NCI-H524 treated with DMSO at 0.1 percent for 48 hours (cell line): ENCODE measurements around the gene GAS6.
"Not testable (repeated sequence)": the region's sequence is repeated elsewhere in the genome, so short reads cannot be mapped to it uniquely, and the experiment has no call there.

Source experiments
- DNase-seq: peaks from one replicate; lab custom pipeline; 2025; lab: John Stamatoyannopoulos, UW

The GAS6 gene

DNA sequence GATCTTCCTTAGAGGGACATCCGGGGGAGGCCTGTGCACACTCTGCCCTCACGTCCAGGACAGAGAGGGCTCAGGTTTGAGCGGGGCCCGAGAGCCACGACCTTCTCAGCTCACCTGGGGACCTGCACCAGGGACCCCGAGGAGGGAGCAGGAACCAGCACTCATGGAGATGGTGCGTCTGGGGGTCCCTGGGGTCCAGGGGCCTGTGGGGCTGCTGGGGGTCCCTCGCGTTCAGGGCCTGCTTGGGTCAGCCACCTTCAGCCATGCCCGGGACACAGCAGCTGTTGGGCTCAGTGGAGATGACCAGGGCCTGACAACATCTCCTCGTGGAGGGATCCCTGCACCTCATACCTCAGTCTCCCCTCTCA is 57.8 kb downstream of the GAS6 start:
- DNase-seq: no peak

DNA sequence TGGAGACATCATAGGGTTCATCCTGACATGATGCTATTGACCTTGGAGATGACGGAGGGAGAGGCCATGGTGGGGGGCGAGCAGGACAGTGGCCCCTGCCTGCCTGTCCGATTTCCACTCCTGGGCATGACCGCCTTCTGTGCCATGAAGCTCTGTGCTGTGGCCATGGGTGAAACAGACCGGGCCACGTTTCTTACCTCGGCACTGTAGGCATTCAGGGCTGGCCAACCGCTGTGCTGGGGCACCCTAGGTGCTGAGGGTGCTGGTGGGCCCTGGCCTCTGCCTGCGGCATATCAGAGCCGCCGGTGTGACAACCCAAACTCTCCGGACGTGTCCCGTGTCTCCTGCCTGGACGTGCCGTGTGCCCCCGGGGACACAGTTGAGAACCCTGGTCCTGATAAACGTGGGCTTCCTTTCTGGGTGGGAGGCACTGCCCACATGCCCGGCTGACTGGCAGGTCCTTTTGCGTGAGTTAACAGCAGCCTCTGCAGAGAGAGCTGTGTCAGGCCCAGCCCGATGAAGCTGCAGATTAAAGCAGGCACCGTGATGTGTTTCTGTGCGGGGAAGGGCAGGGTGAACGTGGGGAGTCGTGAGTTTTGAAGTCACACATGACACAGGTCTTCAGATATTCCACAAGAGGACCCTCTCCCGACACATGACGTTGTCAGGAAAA is 58.3 kb downstream of the GAS6 start:
- DNase-seq: no peak

DNA sequence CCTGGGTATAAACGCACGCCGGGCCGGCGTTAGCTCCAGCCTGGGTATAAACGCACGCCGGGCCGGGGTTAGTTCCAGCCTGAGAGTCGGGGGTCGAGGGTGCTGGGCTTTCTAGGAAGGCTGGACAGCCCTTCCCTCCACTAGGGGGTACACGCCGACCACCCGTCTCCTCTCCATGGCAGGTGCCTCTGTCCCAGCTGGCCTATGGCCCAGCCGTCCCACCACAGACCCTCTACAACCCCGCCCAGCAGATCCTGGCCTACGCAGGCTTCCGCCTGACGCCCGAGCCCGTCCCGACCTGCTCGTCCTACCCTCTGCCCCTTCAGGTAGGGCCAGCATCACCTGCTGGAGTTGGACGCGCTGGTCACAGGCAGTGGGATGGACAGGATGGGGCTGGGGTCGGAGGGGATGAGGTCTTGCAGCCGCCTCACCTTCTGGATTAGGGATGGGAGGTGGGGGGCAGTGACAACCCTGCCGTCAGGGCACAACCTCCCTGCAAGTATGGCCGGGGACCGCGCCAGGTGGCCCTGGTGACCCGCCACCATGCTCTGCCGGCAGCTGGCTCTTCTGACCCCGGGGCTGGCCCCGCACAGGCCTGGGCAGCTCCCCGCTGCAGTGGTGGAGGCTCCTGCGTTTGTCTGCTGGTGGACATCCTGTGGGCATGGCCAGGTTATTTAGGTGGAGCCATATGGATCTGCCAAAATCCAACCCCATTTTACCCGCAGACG is 59.0 kb downstream of the GAS6 start:
- no peak for DNase-seq

DNA sequence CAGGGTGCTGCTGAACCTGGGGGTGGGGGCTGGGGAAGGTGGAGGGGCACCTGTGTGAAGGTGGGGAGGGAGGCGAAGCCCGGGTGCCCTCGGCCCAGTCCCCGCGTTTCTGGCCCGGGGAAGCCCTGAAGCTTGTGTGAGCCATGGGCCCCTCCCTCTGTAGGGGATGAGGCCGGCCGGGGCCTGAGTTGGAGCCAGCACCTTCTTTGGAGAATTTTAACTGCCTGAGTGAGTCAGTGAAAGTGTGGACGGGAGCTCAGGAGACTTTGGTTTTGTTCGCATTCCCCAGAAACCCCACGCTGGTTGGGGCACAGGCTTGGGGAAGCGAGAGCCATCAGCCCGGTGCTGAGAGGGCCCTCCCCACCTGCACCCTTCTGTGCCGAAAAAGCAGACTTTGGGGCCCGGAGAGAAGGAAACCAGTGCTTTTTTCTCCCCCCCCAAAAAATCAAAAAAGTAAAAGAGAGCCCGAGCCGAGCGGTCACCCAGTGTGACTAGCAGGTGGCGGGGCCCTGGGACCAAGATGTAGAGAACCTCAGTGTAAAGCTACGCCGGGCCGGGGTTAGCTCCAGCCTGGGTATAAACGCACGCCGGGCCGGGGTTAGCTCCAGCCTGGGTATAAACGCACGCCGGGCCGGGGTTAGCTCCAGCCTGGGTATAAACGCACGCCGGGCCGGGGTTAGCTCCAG is 59.7 kb downstream of the GAS6 start:
- no peak for DNase-seq

DNA sequence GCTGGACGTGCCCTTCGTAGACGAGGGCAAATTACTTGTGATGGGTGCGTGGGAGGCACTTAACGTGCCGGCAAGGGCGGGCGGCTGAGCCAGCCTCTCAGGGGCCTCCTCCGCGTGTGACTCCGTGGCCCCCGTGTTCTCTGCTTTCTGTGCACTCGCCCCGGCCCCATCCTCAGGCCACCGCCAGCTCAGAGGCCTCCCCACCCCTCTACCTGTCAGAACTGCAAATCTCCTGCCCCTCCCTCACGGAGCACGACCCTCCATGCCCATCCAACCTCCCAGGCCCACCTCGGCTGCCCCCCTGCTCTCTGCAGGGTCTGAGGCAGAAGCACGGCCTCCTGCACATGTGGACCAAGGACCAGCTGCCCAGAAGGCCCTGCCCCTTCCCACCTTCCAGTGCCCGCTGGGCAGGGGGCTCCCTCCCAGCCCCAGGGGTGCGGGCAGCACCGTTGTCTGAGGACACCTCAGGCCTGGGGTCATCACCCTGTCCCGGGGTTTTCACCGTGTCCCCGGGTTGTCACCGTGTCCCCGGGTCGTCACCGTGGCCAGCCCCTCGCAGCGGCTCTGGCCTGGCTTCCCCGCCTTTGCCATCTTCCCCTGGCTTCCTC is 60.4 kb downstream of the GAS6 start:
- DNase-seq: no peak

DNA sequence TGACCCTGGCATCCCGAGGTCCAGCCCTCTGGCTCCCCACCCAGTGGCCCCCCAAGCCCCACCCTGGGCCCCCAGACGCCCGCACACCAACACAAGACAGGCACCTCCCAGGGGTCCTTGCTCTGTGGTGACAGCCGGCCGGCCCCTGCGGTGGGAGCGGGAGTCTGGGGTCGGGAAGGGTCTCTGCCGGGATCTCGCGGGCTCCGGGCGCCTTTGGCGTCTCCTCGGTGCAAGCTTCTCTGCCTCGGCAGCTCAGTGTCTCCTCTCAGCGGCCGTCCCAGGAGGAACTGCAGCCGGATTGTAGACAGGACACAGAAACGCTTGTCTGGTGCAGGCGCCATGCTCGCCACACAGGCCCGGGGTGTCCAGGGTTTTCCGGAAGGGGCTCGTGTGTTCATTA is 61.1 kb downstream of the GAS6 start:
- DNase-seq: no peak

DNA sequence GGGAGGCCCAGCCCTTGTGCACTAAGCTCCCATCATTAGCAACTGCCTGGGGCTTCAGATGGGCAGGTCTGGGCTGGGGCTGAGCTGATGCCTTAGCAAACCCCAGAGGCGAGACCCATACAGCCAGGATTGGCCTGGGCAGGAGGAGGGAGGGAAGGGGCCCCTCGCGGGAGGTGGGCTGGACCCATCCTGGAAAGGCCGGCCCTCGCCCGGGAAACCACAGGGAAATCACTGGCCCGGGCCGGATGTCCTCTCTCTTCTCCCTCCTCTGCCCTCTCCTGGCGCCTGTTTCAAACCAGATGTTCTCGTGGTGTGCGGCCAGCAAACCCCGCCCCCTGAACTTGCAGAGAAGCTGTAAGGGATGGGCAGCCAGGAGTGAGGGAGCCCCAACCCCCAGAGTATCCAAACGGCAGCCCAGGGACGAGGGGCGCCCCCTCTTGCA is 61.8 kb downstream of the GAS6 start:
- no peak for DNase-seq

DNA sequence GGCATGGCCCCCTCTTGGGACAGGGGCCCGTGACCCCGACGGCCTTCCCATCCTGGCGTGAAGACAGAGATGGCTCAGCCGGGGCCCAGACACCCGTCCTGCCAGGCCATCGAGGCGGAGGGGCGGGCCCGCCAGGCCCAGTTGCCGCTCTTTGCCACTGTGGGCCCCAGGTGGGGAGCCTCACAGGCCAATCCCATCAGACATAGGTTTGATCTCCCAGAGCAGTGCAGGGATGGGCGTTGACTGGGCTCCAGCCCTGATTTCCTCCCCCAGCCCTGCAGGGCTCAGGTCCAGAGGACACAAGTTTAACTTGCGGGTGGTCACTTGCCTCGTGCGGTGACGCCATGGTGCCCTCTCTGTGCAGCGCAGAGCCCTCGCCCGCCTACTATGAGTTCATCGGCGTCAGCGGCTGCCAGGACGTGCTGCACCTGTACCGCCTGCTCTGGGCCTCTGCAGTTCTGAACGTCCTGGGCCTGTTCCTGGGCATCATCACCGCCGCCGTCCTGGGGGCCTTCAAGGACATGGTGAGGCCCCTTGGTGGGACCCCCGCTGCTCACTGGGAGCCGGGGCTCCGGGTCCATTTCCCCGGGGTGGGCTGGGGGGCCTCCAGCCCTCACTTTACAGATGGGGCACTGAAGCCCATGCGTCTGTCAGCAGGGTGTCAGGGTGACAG is 62.5 kb downstream of the GAS6 start:
- no peak for DNase-seq

DNA sequence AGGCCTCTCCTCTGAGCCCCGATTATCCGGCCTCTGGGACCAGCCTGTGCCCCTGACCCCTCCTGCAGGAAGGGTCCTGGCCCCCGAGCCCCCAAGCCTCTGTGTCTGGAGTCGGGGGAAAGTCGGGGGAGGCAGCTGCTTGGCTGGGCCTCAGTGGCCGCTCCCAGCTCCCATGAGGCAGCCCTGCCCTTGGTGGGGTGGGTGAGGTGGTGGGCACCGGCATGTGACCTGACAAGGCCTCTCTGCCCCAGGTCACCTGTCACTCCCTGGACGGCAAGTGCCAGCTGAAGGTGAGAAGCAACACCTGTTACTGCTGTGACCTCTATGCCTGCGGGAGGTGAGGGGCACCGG is 63.3 kb downstream of the GAS6 start:
- no peak for DNase-seq

DNA sequence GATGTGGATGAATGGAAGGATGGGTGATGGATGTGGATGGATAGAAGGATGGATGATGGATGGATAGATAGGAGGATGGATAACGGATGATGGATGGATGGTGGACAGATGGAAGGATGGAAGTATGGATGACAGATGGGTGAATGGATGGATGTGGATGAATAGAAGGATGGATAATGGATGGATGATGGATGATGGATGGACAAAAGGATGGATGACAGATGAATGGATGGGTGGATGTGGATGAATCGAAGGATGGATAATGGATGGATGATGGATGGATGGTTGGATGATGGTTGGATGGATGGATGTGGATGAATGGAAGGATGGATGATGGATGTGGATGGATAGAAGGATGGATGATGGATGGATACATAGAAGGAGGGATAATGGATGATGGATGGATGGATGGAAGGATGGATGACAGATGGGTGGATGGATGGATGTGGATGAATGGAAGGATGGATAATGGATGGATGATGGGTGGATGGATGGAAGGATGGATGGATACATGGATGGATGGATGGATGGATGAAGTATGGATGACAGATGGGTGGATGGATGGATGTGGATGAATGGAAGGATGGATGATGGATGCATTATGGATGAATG is 65.6 kb downstream of the GAS6 start:
- no peak for DNase-seq

DNA sequence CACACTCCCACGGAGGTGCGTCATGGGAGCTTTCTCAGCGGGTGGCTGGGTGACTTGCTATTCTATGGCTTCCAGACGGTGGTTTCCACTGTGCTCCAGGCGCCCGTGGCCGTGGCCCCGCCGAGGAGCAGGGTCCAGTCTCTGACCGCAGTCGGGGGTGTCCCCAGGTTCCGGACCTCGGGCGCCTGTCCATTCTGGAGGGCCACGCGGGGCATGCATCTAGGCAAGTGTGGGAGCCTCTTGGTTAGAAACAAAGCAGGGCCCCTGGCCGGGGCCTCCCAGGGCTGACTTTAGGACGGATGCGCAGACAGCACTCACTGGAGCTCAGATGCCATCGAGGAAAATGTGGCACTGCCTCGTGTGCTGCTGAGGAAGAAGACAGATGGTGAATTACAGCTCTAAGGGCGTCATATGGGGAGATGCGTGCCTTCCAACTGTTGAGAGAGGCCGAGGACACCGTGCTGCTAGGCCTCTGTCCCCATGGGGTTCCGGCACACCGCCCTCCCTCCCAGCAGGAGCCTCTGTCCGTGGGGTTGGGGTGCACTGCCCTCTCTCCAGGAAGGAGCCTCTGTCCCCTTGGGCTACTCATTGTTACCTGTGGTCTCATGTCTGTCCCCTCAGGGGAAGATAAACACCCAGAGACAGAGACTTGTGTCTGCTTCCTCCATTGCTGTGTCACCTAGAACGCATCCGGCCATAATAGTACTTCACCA is 66.8 kb downstream of the GAS6 start:
- DNase-seq: no peak

DNA sequence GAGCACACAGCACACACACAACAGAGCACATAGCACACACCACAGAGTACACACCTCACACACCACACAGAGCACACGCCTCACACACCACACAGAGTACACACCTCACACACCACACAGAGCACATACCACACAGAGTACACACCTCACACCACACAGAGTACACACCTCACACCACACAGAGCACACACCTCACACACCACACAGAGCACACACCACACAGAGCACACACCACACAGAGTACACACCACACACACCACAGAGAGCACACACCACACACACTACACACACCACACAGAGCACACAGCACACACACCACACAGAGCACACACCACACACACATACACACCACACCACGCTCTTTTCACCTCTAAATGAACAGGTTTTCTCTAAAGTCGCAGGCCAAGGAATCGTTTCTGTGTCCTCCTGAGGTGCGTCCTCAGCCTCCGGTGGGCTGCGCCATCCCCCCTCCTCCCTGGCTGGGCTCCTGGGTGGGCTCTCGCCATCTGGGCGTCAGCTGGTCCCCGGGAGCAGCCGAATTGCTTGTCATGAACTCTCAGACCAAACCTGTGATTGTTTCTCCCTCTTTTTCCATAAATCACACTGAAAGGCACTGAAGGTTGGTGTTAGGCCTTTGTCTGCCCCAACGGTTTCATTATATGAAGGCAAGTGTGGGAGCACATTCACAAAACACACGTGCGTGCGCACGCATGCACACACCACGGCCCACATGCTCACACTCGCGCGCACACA is 67.5 kb downstream of the GAS6 start:
- DNase-seq: no peak

DNA sequence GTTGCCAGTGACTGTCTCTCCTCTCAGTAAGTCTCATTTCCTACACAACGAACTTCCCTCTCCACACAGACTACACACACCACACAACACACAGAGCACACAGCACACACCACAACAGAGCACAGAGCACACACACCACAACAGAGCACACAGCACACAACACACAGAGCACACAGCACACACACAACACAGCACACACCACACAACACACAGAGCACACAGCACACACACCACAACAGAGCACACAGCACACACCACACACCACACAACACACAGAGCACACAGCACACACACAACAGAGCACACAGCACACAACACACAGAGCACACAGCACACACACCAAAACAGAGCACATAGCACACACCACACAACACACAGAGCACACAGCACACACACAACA is 68.5 kb downstream of the GAS6 start:
- DNase-seq: not testable (repeated sequence)

DNA sequence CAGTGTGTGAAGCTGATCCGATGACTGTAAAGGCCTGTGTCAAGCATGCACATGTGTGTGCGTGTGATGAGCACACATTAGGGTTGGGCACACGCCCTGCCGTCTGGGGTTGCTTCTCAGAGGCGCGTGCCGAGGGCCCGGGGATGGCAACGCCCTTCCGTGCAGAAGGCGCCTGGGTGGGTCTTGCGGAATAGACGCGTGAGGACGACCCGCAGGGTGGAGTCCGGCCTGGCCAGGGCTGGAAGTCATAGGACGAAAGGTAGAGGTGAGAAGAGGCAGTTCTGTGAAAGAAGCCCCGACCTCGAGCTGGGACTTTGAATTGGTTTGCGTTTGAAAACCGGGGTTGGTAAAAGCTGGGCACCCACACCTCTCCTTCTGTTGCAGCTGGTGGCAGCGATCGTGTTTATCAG is 69.1 kb downstream of the GAS6 start:
- DNase-seq: no peak

DNA sequence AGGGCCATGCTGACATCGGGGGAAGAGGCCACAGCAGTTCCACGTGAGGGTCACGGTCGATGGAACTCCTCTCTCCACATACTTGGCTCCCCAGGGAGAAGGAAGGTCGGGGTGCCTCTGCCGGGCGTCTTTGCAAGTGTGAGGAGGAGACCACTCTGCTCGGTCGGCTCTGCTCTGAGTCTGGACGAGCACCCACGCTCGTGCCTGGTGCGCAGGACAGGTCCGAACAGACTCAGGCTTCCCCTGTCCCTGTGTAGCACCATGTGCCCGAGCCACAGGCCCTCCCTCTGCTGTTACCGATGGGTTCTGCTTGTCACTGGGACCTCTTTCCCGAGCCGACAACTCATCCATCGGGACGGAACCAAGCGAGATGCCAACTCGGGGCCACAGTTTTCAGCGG is 69.8 kb downstream of the GAS6 start:
- no peak for DNase-seq

DNA sequence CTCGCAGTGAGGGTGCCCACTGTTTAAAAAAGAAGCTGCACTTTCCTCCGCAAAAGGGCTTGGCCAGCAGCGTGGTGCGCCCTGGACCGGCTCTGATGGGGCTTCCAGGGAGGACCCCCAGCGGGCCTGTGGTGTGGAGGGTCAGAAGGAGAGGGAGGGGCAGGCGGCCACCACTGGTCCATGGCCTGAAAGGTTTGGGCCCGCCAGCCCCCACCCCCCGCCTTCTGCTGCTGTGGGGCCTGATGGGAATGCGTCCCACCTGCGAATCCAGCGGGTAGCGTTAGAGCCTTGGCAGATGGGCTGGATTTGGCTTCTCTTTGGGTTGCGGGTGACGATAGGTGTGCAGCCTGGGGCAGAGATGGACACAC is 70.2 kb downstream of the GAS6 start:
- no peak for DNase-seq

DNA sequence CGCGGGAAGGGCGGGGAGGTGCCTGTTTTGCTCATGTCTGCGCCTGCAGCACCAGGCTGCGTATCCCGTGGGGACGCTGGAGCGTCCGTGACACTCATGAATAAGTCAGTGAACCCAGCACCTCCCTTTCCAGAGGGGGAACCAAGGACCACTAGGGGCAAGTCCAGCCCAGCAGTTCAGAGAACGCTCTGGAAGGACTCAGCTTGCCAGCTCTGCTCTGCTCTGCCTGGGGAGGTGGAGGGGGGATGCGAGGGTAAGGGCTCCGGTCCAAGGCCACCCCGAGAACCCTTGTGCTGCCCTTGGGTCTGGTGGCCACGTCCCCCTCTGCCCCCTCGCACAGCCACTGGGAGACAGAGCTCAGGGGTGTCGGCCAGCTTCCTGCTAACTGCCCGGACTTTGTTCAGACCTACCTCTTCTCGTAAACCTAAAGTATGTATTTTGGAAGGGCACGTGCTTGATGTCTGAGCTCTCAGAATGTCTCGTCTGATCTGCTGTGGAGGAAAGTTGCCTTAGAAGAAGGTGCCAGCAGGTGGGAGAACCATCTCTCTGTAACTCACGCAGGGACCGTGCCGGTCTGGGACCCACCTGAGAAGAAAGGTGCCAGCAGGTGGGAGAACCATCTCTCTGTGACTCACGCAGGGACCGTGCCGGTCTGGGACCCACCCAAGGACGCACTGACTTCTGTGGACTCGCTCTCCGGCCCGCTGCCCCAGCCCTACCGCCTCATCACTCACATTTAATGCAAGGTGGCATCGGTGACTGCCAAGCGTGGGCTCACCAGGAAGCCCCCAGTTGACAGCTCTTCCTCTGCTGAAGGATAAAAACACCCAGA is 70.8 kb downstream of the GAS6 start:
- DNase-seq: no peak

DNA sequence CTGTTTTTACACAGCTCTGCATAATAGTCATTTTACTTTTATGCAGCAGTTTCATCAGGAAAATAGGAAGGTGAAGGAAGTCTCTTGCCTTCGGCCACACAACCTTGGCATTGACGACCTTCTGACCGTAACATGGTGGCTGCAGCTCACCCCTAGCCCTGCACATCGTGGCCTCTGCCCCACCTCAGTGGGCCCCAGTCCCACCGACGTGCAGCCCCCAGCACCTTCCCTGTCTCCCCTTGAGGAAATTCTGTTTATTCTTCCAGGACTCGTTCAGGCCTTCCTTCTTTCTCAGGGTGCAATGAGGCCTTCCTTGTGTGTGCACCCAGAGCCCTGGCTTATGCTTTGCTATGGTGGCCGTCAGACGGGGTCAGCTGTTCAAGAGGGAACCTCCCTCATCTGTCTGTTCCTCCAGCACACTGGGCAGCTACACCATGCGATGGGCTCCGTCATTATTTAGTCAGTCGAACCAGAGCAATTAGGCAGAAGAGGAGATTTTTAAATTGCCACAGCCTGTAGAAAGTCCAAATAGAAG is 71.6 kb downstream of the GAS6 start:
- DNase-seq: no peak

DNA sequence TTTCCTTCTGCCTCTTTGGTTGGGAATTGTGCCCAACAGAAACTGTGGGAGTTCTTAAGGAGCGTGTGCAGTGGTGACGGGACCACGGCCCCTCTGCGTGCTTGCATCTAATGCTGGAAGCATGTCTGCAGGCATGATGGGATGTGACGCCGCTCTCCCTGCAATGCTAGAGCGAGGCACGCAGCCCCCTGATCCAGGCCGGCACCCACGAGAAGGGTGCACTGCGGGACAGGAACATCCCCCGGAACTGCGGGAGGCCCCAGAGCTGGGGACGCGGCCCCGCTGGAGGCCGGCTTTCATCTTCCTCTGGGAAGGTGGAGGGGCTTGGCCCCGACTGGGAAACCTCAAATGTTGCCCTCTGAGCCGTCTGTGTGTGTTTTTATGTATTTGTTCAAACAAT is 72.1 kb downstream of the GAS6 start:
- no peak for DNase-seq

DNA sequence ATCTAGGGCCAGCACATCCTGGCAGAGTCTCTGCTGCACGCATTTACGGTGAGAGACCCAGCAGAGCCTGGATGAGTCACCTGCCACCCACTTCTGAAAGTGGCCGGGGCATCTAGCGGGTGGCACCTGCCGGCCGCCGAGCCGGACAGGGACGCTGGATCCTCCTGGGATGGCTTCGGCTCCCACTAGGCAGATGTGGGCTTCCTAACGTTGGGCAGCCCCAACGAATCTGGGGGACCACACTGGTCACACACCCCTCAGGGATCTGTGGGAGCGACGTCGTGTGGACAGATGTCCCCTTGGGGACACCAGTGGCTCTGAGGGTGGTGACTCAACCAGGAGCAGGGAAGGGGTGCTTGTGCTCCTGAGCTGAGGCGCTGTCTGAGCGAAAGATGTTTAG is 72.7 kb downstream of the GAS6 start:
- no peak for DNase-seq
